Measurements from ENCODE around the gene MED1.
"Not testable (repeated sequence)": the region's sequence is repeated elsewhere in the genome, so short reads cannot be mapped to it uniquely, and the experiment has no call there.

Gene MED1

DNA sequence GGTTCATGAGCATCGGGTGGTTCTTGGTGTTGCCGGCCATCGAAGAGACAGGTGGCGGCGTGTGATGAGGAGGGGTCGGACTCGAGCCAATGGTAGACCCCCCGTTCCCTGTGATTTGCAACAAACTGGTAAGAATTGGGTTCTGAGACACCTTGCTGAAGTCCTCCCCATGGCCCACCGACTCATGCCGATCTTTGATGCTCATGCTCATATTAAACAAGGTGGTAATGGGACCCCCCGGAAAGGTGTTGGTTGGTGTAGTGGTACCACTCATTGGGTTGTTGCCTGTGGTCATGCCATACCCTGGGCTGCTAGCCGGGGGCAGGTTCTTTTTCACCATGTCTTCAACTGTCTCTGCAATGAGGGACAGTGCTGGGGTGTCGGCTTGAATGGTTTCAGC is 40.8 kb downstream of the MED1 start:
- DNase-seq, result peak; percentile 41

- DNase-seq, result no peak
These were observed 42.7 kb downstream of the MED1 start for GRCh38 chr17:39408360-39408759.

DNA sequence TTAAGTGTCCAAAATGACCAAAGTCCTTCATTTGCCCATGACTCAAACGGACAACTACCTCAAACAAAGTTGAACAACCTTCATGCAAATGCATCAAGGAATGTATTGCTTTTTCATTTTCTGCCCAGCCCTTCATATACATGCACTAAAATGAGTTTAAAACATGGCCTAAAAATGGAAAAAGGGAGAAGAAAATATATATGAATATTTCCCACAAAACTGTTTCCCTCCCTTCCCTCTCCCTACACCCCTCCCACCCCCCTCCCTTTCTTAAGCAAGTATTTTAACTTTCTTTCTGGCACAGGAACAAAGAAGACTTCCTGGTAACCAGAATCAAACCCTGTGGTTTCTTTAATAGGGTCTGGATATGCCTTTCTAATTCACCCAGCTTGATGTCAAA is 44.1 kb downstream of the MED1 start:
- DNase-seq, result no peak

DNA sequence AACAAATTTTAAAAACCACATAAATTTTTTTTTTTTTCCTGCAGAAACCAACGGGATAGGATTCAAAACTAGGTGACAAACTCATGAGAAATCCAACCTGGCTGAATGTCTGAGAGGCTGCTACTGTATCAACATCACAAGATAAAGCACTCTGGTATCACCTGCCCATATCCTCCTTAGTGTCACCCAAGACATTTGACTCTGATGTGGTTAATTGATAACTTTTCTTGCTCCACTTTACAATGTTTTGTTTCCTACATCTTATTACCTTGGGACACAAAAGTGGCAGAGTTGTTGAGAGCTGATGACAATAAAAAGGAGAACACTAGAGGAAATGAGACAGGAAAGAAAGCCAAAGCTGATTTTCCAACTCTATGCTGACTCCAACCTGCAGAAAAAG is 45.6 kb downstream of the MED1 start:
- no peak for DNase-seq

GRCh38 chr17:39404542-39405378 is 46.3 kb downstream of the MED1 start:
- DNase-seq, result no peak

DNA sequence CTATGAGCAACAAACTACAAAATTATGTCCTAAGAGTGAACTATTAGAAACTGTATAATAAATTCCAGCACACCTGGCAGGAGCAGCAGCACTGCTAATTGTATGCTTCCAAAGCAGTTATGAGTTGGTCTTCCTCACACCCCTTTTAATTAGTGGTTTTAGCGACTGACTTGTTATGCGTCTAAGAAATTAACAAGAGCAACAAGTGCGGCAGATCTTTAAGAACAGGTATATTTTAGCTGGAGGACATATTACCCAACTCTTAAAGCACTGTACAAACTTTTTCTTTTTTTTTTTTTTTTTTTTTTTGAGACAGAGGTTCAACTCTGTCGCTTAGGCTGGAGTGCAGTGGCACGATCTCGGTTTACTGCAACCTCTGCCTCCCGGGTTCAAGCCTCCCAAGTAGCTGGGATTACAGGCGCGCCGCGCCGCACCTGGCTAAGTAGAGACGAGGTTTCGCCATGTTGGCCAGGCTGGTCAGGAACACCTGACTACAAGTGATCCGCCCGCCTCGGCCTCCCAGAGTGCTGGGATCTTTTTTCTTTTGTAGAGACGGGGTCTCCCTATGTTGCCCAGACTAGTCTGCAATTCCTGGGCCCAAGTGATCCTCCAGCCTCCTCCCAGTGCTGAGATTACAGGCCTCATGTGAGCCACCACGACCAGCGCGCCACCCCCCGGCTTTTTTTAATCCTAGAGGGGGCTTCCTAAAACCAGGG is 48.0 kb downstream of the MED1 start:
- DNase-seq, result peak; percentile 55

GRCh38 chr17:39402244-39402889 is 48.7 kb downstream of the MED1 start:
- peak; percentile 91 for DNase-seq

- peak; percentile 97 for DNase-seq
These were observed 49.4 kb downstream of the MED1 start, which contains the start of gene FBXL20 for GRCh38 chr17:39401412-39402243. Gene FBXL20, minus strand, starts transcription at chr17:39401626. Its CDS starts 224 bp downstream, at chr17:39401402.

DNA sequence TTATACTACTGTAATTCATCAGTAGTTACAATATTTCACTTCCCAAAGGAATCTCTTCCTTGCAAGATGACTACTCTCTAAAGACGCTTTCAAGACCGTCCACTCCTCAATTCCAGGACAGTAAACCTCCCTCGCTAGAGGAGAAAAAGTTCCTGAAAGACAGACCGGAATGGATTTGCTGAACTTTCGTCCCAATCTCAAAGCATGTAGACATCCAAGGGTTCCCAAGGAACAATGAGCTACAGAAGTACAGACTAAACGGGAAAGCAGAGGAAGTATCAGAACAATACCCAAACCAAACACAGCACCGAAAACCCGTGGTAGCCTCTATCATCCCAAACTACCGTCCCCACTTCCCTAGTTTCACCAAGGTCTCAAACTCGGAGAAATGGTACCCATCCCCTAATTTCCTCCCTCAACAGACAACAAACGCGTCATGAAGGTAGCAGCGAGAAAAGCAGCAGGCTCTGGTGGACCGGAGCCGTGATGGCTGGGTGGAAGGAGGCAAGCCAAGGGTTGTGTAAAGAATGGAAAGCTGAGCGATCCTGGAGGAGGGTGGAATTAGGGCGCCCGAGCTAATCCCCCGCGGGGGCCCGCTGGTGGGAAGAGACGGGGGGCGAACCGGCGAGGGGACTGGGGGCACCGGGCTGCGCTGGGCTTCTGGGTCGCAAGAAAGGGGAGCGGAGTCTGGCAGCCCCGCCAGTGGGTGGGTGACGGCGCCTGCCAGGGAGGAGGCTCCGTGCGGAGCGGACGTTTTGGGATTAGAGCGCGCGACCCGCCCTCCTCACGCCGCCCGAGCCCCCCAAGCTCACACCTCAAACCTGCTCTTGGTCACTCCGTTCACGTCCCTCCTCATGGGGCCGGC is 50.3 kb downstream of the MED1 start:
- DNase-seq, result no peak

GRCh38 chr17:39399791-39400190 is 51.3 kb downstream of the MED1 start:
- no peak for DNase-seq

- DNase-seq, result no peak
These were observed 57.3 kb downstream of the MED1 start for GRCh38 chr17:39393736-39394135.

DNA sequence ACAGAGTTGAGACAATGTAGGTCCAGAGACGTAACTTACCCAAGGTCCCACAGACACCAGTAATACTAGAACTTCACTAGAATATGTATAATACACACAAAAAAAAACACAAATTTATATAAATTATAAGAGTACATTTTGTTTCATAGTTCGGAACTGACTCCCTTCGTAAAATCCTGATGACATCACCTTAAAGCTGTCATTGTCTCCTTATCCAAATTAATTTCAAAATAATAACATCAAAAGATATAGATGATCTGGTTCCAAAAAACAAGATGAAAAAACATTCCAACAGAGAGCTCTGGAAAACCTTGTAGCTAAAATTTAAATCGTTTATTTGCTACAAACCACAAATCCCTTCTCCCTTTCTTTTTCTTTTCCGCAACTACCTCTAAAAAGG is 59.6 kb downstream of the MED1 start:
- no peak for DNase-seq

- DNase-seq, result no peak
These were observed 66.0 kb downstream of the MED1 start for GRCh38 chr17:39385040-39385439.

DNA sequence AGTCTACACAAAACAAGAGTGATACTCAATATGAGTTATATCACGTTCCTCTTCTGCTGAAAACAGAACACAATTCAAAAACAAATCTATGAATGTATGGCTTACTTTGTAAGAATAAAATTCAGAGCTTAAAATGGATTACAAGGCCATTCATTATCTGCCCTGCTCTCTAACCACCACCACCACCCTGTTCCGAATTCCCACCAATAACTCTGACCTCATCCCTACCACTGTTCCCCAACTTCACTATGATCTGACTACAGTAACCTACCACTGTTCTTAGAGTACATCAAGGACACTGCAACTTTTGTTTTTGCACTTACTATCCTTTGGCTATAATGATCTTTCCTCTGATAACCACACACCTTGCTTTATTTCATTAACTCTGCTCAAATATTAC is 70.9 kb downstream of the MED1 start:
- no peak for DNase-seq

DNA sequence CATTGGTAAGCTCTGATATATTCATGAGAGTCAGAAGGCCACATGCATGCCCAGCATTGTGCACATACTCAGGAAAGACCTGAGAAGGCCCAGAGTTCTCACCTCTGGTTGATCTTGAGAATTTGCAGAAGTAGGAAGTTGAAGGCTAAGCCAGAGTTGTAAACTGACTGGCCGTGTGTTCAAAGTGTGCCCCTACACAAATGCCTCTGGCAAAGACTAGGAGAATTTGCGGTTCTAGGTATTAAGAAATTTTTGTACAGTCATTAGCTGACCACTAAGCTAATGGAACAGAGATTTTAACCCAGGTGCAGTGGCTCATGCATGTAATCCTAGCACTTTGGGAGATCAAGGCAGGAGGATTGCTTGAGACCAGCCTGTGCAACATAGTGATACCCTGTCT is 74.6 kb downstream of the MED1 start:
- DNase-seq, result no peak

- DNase-seq, result not testable (repeated sequence)
These were observed 83.3 kb downstream of the MED1 start for GRCh38 chr17:39367805-39368204.

DNA sequence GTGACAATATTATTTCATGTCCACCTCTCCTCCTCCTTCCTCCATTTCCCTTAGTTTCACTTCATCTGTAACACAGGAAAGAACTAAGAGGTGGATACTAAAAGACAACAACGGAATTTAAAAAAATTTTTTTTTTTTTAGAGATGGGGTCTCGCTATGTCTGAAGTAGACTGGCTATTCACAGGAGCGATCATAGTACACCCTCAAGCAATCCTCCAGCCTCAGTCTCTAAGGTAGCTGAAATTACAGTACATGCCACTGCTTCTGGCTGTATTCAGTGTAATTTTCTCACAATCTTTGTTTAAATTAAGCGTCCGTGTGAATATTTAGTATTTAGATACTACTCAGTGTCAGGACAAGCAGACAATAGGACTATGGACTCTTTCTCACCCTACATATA is 85.2 kb downstream of the MED1 start:
- DNase-seq, result no peak

- DNase-seq, result no peak
These were observed 85.8 kb downstream of the MED1 start for GRCh38 chr17:39365242-39365641.

DNA sequence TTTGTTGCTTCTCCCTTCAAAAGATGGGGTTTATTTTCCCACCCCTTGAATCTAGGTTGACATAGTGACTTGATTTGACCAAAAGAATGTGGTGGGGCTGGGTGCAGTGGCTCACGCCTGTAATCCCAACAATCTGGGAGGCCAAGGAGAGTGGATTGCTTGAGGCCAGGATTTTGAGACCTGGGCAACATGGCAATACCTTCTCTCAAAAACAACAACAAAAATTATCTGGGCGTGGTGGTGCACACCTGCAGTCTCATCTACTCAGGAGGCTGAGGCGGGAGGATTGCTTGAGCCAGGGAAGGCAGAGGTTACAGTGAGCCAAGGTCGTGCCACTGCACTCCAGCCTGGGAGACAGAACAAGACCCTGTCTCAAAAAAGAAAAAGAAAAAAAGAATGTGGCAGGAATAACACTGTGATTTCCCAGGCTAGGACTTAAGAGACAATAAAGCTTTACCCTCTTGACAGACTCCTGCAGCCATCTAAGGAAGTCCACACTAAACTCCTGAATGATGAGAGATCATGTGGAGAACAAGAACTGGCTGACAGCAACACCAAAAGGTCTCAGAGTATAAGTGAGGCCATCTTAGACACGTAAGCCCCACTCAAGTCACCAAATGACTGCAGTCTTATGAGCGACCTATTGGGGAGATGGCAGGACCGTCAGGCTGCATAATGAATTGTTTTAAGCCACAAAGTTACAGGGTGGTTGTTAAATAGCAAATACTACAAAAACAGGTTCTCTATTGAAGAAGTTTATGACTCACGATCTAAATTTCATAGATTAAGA is 86.6 kb downstream of the MED1 start:
- DNase-seq, result no peak

GRCh38 chr17:39361064-39361463 is 90.0 kb downstream of the MED1 start:
- no peak for DNase-seq

GRCh38 chr17:39360537-39360936 is 90.5 kb downstream of the MED1 start:
- no peak for DNase-seq
